Measurements from ENCODE around the gene NOG.

NOG gene

GRCh38 chr17:56602292-56603130 is 9.0 kb downstream of the NOG start:
- no peak overlapping the region for H3K4me3 ChIP-seq (ENCODE audit: low read length)
- DNase-seq (ENCODE audit: low read depth) = no peak
- no peak for TF ChIP-seq CTCF (IDR thresholded peaks at IDR 0.05; ENCODE audit: insufficient read depth, low read depth, low read length, missing control alignments)

GRCh38 chr17:56603486-56604238 is 10.2 kb downstream of the NOG start:
- no peak overlapping the region for H3K4me3 ChIP-seq (ENCODE audit: low read length)
- no peak for DNase-seq (ENCODE audit: low read depth)
- TF ChIP-seq CTCF (IDR thresholded peaks at IDR 0.05; ENCODE audit: insufficient read depth, low read depth, low read length, missing control alignments) = no peak

GRCh38 chr17:56604691-56605290 is 11.3 kb downstream of the NOG start:
- no peak overlapping the region for H3K4me3 ChIP-seq (ENCODE audit: low read length)
- TF ChIP-seq CTCF (IDR thresholded peaks at IDR 0.05; ENCODE audit: insufficient read depth, low read depth, low read length, missing control alignments) = no peak
- DNase-seq (ENCODE audit: low read depth) = no peak

- no peak for DNase-seq (ENCODE audit: low read depth)
- TF ChIP-seq CTCF (IDR thresholded peaks at IDR 0.05; ENCODE audit: insufficient read depth, low read depth, low read length, missing control alignments) = no peak
- H3K4me3 ChIP-seq (ENCODE audit: low read length) = no peak overlapping the region
Measured at GRCh38 chr17:56608944-56609343, 15.4 kb downstream of the NOG start.

- no peak for DNase-seq (ENCODE audit: low read depth)
- no peak overlapping the region for H3K4me3 ChIP-seq (ENCODE audit: low read length)
- no peak for TF ChIP-seq CTCF (IDR thresholded peaks at IDR 0.05; ENCODE audit: insufficient read depth, low read depth, low read length, missing control alignments)
Measured at GRCh38 chr17:56610321-56610720, 16.8 kb downstream of the NOG start.

GRCh38 chr17:56613131-56613530 is 19.6 kb downstream of the NOG start:
- no peak overlapping the region for H3K4me3 ChIP-seq (ENCODE audit: low read length)
- no peak for DNase-seq (ENCODE audit: low read depth)
- no peak for TF ChIP-seq CTCF (IDR thresholded peaks at IDR 0.05; ENCODE audit: insufficient read depth, low read depth, low read length, missing control alignments)
